ENCODE results near the gene PAFAH2.

DNA sequence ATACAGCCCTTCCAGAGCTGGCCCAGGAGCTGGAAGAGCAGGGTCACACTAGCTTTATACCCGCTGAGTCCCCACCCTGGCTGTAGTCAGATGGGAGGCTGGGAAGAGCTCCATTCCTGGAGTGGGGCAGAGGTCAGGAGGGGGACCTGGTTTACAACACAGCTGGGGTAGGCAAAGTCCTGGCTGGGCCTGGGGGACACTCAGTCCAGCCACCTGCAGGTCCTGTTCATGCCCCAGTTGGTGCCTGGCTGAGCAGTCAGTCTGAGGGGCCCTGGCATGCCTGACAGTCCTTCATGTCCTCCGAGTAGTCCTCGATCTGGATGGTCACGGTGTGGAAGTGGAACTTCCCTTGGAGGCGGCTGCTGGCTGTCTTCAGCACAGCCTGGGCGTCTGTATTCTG lies 41.0 kb upstream of the PAFAH2 start:
- TF ChIP-seq, protein P1, sequence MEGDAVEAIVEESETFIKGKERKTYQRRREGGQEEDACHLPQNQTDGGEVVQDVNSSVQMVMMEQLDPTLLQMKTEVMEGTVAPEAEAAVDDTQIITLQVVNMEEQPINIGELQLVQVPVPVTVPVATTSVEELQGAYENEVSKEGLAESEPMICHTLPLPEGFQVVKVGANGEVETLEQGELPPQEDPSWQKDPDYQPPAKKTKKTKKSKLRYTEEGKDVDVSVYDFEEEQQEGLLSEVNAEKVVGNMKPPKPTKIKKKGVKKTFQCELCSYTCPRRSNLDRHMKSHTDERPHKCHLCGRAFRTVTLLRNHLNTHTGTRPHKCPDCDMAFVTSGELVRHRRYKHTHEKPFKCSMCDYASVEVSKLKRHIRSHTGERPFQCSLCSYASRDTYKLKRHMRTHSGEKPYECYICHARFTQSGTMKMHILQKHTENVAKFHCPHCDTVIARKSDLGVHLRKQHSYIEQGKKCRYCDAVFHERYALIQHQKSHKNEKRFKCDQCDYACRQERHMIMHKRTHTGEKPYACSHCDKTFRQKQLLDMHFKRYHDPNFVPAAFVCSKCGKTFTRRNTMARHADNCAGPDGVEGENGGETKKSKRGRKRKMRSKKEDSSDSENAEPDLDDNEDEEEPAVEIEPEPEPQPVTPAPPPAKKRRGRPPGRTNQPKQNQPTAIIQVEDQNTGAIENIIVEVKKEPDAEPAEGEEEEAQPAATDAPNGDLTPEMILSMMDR (IDR thresholded peaks at IDR 0.05; ENCODE audit: low read depth, low read length) = no peak
- no peak for TF ChIP-seq EZH2phosphoT487 (IDR thresholded peaks at IDR 0.05; ENCODE audit: low read depth)
